H1 (cell line): ENCODE results near the gene LRRC42. TPM values are rescaled to one million over a fixed set of nuclear protein-coding genes. Genes with fewer than 3 reads are reported as not detected.

ENCODE experiments used
- CTCF ChIA-PET: fragments of 300-600 bp; sonication (Branson Sonifier 250); formaldehyde crosslinking; loops from one replicate; lab custom pipeline; 2021; ENCODE audit not compliant: partially characterized antibody; lab: Charles Lee
- POLR2A ChIA-PET: fragments of 300-600 bp; sonication (Branson Sonifier 250); formaldehyde crosslinking; loops from one replicate; lab custom pipeline; 2021; ENCODE audit warnings: inconsistent platforms; ENCODE audit not compliant: partially characterized antibody; lab: Charles Lee
- DNase-seq, 2 experiments: peaks; one replicate each; pipeline versions ENCODE4 v3.0.0 to v3.0.0-alpha.2; 2010 to 2022; ENCODE audit warnings: low spot score in 2 of 2, low read depth in 1 of 2, mixed read lengths in 1 of 2
- FAIRE-seq: peaks from 2 replicates; lab custom pipeline; 2011; peaks lifted over from hg19 to GRCh38; lab: Jason Lieb, UNC
- H2AFZ ChIP-seq: 2 replicates; pipeline ENCODE4 v1.8.1; 2012; ENCODE audit warnings: low read length, inconsistent platforms
- H2AK5ac ChIP-seq: 2 replicates; pipeline ENCODE4 v1.6.1; 2013; ENCODE audit warnings: low read depth, low read length
- H2BK120ac ChIP-seq: replicated peaks from 2 replicates; pipeline ENCODE3; 2013; ENCODE audit warnings: low read depth, low read length, inconsistent platforms
- H2BK12ac ChIP-seq: 2 replicates; pipeline ENCODE4 v1.6.1; 2013; ENCODE audit warnings: low read depth, low read length
- H2BK15ac ChIP-seq: 2 replicates; pipeline ENCODE4 v1.6.1; 2013; ENCODE audit warnings: low read length
- H2BK20ac ChIP-seq: 2 replicates; pipeline ENCODE4 v1.6.1; 2013; ENCODE audit warnings: low read length
- H2BK5ac ChIP-seq: 2 replicates; pipeline ENCODE4 v1.6.1; 2013; ENCODE audit warnings: low read depth, low read length
- H3K14ac ChIP-seq: 2 replicates; pipeline ENCODE4 v1.6.1; 2013; ENCODE audit warnings: inconsistent platforms; ENCODE audit not compliant: insufficient read length
- H3K18ac ChIP-seq: 2 replicates; pipeline ENCODE4 v1.6.1; 2013; ENCODE audit warnings: low read length; ENCODE audit errors: extremely low read depth
- H3K23ac ChIP-seq: 2 replicates; pipeline ENCODE4 v1.6.1; 2013; ENCODE audit warnings: inconsistent platforms; ENCODE audit not compliant: insufficient read length
- H3K23me2 ChIP-seq: 2 replicates; pipeline ENCODE4 v1.6.1; 2013; ENCODE audit warnings: low read depth, low read length
- H3K27ac ChIP-seq: 2 replicates; pipeline ENCODE4 v1.6.1; 2011; ENCODE audit warnings: low read depth, low read length, inconsistent platforms
- H3K27me3 ChIP-seq, 4 experiments: replicated peaks in 1 of 4; 1 replicate in 1 of 4; 2 replicates in 3 of 4; pipeline versions ENCODE4 v1.6.1 to v1.8.1; 2011 to 2013; ENCODE audit warnings: low read length in 3 of 4, mild to moderate bottlenecking in 3 of 4, inconsistent platforms in 2 of 4, mixed read lengths in 2 of 4, moderate library complexity in 1 of 4; ENCODE audit not compliant: control insufficient read depth in 3 of 4, insufficient read depth in 3 of 4; ENCODE audit errors: extremely low read depth in 1 of 4
- H3K36me3 ChIP-seq, 4 experiments: 2 replicates each; pipeline versions ENCODE4 v1.6.1 to v1.8.1; 2011 to 2013; ENCODE audit warnings: mild to moderate bottlenecking in 4 of 4, low read length in 3 of 4, moderate library complexity in 2 of 4, control low read depth in 1 of 4, inconsistent platforms in 1 of 4; ENCODE audit not compliant: insufficient read depth in 4 of 4, control insufficient read depth in 2 of 4
- H3K4ac ChIP-seq: replicated peaks from 2 replicates; pipeline ENCODE3; 2013; ENCODE audit warnings: low read length, low read depth, mixed read lengths, inconsistent platforms; ENCODE audit not compliant: insufficient read length
- H3K4me1 ChIP-seq, 4 experiments: replicated peaks in 1 of 4; 1 replicate in 1 of 4; 2 replicates in 3 of 4; pipeline versions ENCODE4 v1.6.1 to v1.8.1; 2011 to 2013; ENCODE audit warnings: low read length in 3 of 4, inconsistent platforms in 2 of 4, mixed read lengths in 1 of 4; ENCODE audit not compliant: insufficient read depth in 4 of 4, control insufficient read depth in 3 of 4
- H3K4me2 ChIP-seq, 2 experiments: 2 replicates each; pipeline versions ENCODE4 v1.6.1 to v1.8.1; 2011 to 2013; ENCODE audit warnings: low read depth in 2 of 2, low read length in 2 of 2, control low read depth in 1 of 2, inconsistent platforms in 1 of 2, mild to moderate bottlenecking in 1 of 2; ENCODE audit not compliant: insufficient read depth in 1 of 2
- H3K4me3 ChIP-seq, 4 experiments: fragments of 200-600, 300-600 bp in 1 of 4; sonication (generic), shearing (Covaris generic), sonication (Bioruptor Twin) in 1 of 4; 2 replicates each; pipeline versions ENCODE4 v1.5.1 to v1.8.1; 2011 to 2016; ENCODE audit warnings: low read length in 4 of 4, low read depth in 3 of 4, control low read depth in 2 of 4, inconsistent platforms in 2 of 4, mild to moderate bottlenecking in 2 of 4, mixed read lengths in 1 of 4, moderate library complexity in 1 of 4; ENCODE audit not compliant: insufficient read depth in 2 of 4; ENCODE audit errors: extremely low read depth in 1 of 4
- H3K56ac ChIP-seq: replicated peaks from 2 replicates; pipeline ENCODE3; 2013; ENCODE audit warnings: low read depth, mild to moderate bottlenecking, mixed read lengths, low read length, inconsistent platforms; ENCODE audit not compliant: insufficient read length
- H3K79me1 ChIP-seq: 2 replicates; pipeline ENCODE4 v1.6.1; 2013; ENCODE audit warnings: low read depth, low read length, control low read depth
- H3K79me2 ChIP-seq, 2 experiments: 2 replicates each; pipeline versions ENCODE4 v1.6.1 to v1.8.1; 2012 to 2013; ENCODE audit warnings: low read length in 2 of 2, mild to moderate bottlenecking in 2 of 2, inconsistent platforms in 1 of 2; ENCODE audit not compliant: insufficient read depth in 2 of 2, control insufficient read depth in 1 of 2
- H3K9ac ChIP-seq, 4 experiments: replicated peaks in 1 of 4; 1 replicate in 1 of 4; 2 replicates in 3 of 4; pipeline versions ENCODE4 v1.6.1 to v1.8.1; 2011 to 2013; ENCODE audit warnings: low read depth in 3 of 4, low read length in 3 of 4, control low read depth in 2 of 4, mild to moderate bottlenecking in 2 of 4, moderate library complexity in 2 of 4, inconsistent platforms in 1 of 4; ENCODE audit errors: extremely low read depth in 1 of 4
- H3K9me3 ChIP-seq, 2 experiments: 2 replicates each; pipeline versions ENCODE4 v1.6.1 to v1.8.1; 2012 to 2013; ENCODE audit warnings: mild to moderate bottlenecking in 2 of 2, moderate library complexity in 2 of 2, control low read depth in 1 of 2, inconsistent platforms in 1 of 2, low read depth in 1 of 2, low read length in 1 of 2, mixed read lengths in 1 of 2; ENCODE audit not compliant: insufficient read depth in 2 of 2
- H4K20me1 ChIP-seq, 2 experiments: replicated peaks in 1 of 2; 2 replicates each; pipeline versions ENCODE3 to v1.8.1; 2011 to 2013; ENCODE audit warnings: inconsistent platforms in 2 of 2, low read length in 2 of 2, mild to moderate bottlenecking in 1 of 2; ENCODE audit not compliant: insufficient read depth in 2 of 2, control insufficient read depth in 1 of 2
- H4K5ac ChIP-seq: 2 replicates; pipeline ENCODE4 v1.6.1; 2013; ENCODE audit warnings: low read length, low read depth, mixed read lengths, inconsistent platforms; ENCODE audit not compliant: insufficient read length
- H4K8ac ChIP-seq: 2 replicates; pipeline ENCODE4 v1.8.0; 2013; ENCODE audit warnings: mild to moderate bottlenecking, moderate library complexity, low read length, inconsistent platforms; ENCODE audit not compliant: insufficient read depth; ENCODE audit errors: extremely low read depth
- H4K91ac ChIP-seq: replicated peaks from 2 replicates; pipeline ENCODE3; 2013; ENCODE audit warnings: low read length, mixed read lengths, inconsistent platforms; ENCODE audit not compliant: insufficient read length
- CHD2 ChIP-seq: IDR thresholded peaks from 2 replicates; pipeline ENCODE4 v1.6.1; 2012; ENCODE audit warnings: low read length, improper control_type of control experiment
- CREB1 ChIP-seq: IDR thresholded peaks from 2 replicates; pipeline ENCODE4 v1.6.1; 2012; ENCODE audit warnings: inconsistent platforms
- CTBP2 ChIP-seq: IDR thresholded peaks from 2 replicates; pipeline ENCODE4 v1.7.0; 2011; ENCODE audit warnings: borderline replicate concordance, mild to moderate bottlenecking, moderate library complexity, mixed read lengths, low read length; ENCODE audit not compliant: insufficient read depth, insufficient read length
- EZH2 ChIP-seq: fragments of 200-600 bp; sonication (generic); IDR thresholded peaks from 2 replicates; pipeline ENCODE4 v1.7.1; 2012; ENCODE audit warnings: low read depth, mild to moderate bottlenecking, moderate library complexity, low read length, inconsistent platforms; ENCODE audit not compliant: severe bottlenecking
- HDAC6 ChIP-seq: IDR thresholded peaks from one replicate; pipeline ENCODE4 v1.7.1; 2012; ENCODE audit warnings: low read depth, mild to moderate bottlenecking, inconsistent platforms, low read length, moderate library complexity
- POLR2A ChIP-seq, 2 experiments: IDR thresholded peaks; 1 replicate in 1 of 2; 2 replicates in 1 of 2; pipeline ENCODE4 v1.6.1; 2011; ENCODE audit warnings: low read depth in 2 of 2, low read length in 2 of 2, mild to moderate bottlenecking in 2 of 2; ENCODE audit errors: control extremely low read depth in 1 of 2
- RNF2 ChIP-seq: fragments of 200-900, 300-1000 bp; sonication (generic); IDR thresholded peaks from 2 replicates; pipeline ENCODE4 v1.7.1; 2016; ENCODE audit warnings: borderline replicate concordance, low read depth, mild to moderate bottlenecking, antibody characterized with exemption, low read length; ENCODE audit not compliant: poor library complexity, severe bottlenecking; ENCODE audit errors: missing control alignments
- SAP30 ChIP-seq: fragments of 300-600 bp; sonication (generic); IDR thresholded peaks from 2 replicates; pipeline ENCODE4 v1.7.1; 2012; ENCODE audit warnings: low read length, moderate library complexity, mild to moderate bottlenecking, inconsistent platforms; ENCODE audit not compliant: insufficient read depth, insufficient replicate concordance
- SIRT6 ChIP-seq: IDR thresholded peaks from one replicate; pipeline ENCODE4 v1.7.1; 2012; ENCODE audit warnings: low read length, inconsistent platforms
- SP4 ChIP-seq: IDR thresholded peaks from 2 replicates; pipeline ENCODE4 v1.6.1; 2012; ENCODE audit warnings: low read length, inconsistent platforms
- TAF1 ChIP-seq: IDR thresholded peaks from 2 replicates; pipeline ENCODE4 v1.6.1; 2011; ENCODE audit warnings: mild to moderate bottlenecking, low read depth, low read length
- TAF7 ChIP-seq: optimal IDR thresholded peaks from 2 replicates; pipeline ENCODE3; 2011; ENCODE audit warnings: low read depth, mild to moderate bottlenecking, inconsistent platforms, low read length, moderate library complexity, borderline replicate concordance
- YY1 ChIP-seq: IDR thresholded peaks from 2 replicates; pipeline ENCODE4 v1.6.1; 2011; ENCODE audit warnings: low read depth, mild to moderate bottlenecking, low read length
- WGBS, 2 experiments: shearing (Covaris generic) in 1 of 2; methylation state at CpG; one replicate each; pipeline versions ENCODE4 v1.1.6 to v1.1.7; 2013 to 2015; ENCODE audit warnings: low lambda C conversion rate in 2 of 2, mixed read lengths in 2 of 2, inconsistent platforms in 1 of 2, low coverage in 1 of 2, missing lambda C conversion rate in 1 of 2; ENCODE audit not compliant: insufficient replicate concordance in 2 of 2, insufficient coverage in 1 of 2, insufficient read length in 1 of 2; ENCODE audit errors: extremely low coverage in 1 of 2, missing lambda C conversion rate in 1 of 2; 5-methylcytosine and 5-hydroxymethylcytosine counted together
- polyA plus RNA-seq, 7 experiments: library from polyadenylated mRNA; depleted of rRNA in 3 of 7; stranded (reverse) in 5 of 7; unstranded in 2 of 7; fragments of >200 nt in 5 of 7; fragments of 200-250 nt in 2 of 7; gene quantifications; 1 replicate in 5 of 7; 2 replicates in 1 of 7; 4 replicates in 1 of 7; pipeline versions ENCODE4 v1.2.1 to v1.2.3, GENCODE V29; 2011 to 2013; ENCODE audit warnings: missing spikeins in 2 of 7, mixed read lengths in 2 of 7
- total RNA-seq: library from RNA; stranded (reverse); fragmentation: NEBNext Ultra II Directional; extraction: Animal tissue kit (Norgen Biotek cat#: 25700); gene quantifications from 2 replicates; pipeline ENCODE4 v1.2.1, GENCODE V29; 2021

Gene LRRC42
- total and polyA plus RNA-seq, 2 of the 8 experiments (the other 6 are each of a cell fraction or from before 2014, with no cell fraction given) = 38.2 to 54.1 TPM

DNA sequence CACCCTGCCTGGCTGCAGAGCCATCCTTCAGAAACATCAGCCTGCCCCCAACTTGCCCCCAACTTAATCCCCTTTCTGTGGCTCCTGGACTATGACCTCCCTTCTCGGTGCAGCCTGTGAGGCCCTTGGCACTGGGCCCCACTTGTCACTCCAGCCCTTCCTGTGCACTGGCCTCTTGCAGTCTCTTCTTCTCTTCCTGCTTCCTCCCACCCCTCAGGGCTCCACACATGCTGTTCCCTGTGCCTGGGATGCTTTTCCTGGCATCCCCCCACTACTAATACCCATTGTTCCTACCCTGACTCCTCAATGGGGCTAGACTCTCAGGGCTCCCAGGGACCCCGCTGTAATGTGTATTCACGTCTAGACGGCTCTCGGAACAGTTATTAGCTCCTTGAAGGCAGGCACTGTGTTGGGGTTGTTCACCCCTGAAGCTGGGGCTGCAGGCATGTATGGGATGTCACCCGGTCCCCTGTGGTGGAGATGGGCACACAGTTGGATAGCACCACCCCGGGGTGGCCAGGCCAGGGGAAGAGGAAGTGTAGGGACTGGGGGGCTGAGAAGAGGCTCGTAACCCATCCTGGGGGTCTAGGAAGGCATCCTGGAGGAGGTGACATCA lies 67.4 kb downstream of the LRRC42 start:
- no peak overlapping the region for H3K9ac ChIP-seq
- ChIA-PET POLR2A (no interaction called here), CTCF (interaction anchor here (1.3 kb wide), 1 partner anchor 34 kb away, joined by 5 read pairs; no protein-coding TSS in a partner anchor)
- no peak overlapping the region for H2AFZ ChIP-seq
- no peak overlapping the region for H4K91ac ChIP-seq
- peak in 1 of 2 experiments; percentile 43 for DNase-seq
- no peak overlapping the region for H2BK15ac ChIP-seq
- no peak overlapping the region for H3K4me3 ChIP-seq
- no peak overlapping the region for H3K4ac ChIP-seq
- 94% methylated on average over 8 of the region's 8 CpGs; no CpG with 5 or more reads in 1 of the 2 experiments for WGBS, 2 experiments
- H3K27ac ChIP-seq = no peak overlapping the region
- H2BK20ac ChIP-seq = no peak overlapping the region
- peak overlapping the region; percentile 41; the same call in 1 of the 2 replicates for H4K8ac ChIP-seq
- FAIRE-seq = no peak
- no peaks in the 10 kb centered on the region for H3K23me2 ChIP-seq
- no peaks in the 10 kb centered on the region for H3K9me3 ChIP-seq
- H4K5ac ChIP-seq = no peak overlapping the region
- no peaks in the 10 kb centered on the region for H3K79me1 ChIP-seq
- H4K20me1 ChIP-seq = no peaks in the 10 kb centered on the region
- H3K36me3 ChIP-seq = no peaks in the 10 kb centered on the region
- H2BK120ac ChIP-seq = no peak overlapping the region
- no peak overlapping the region for H3K14ac ChIP-seq
- H2BK5ac ChIP-seq = no peak overlapping the region
- H3K4me2 ChIP-seq = no peak overlapping the region
- H2BK12ac ChIP-seq = no peak overlapping the region
- H2AK5ac ChIP-seq = no peak overlapping the region
- H3K27me3 ChIP-seq = no peaks in the 10 kb centered on the region
- no peak for TF ChIP-seq EZH2
- TF ChIP-seq YY1 = no peak
- no peak for TF ChIP-seq CTBP2
- no peak for TF ChIP-seq SIRT6
- TF ChIP-seq HDAC6 = no peak
- TF ChIP-seq CREB1 = no peak
- TF ChIP-seq TAF1 = no peak
- no peak for TF ChIP-seq RNF2
- no peak for TF ChIP-seq POLR2A (IDR thresholded peaks at IDR 0.05; ENCODE audit: control extremely low read depth in 1 of 2, low read depth in 2 of 2, low read length in 2 of 2)
- TF ChIP-seq SAP30 = no peak
- TF ChIP-seq CHD2 = no peak
- no peak for TF ChIP-seq TAF7
- no peak for TF ChIP-seq SP4
- no peak overlapping the region for H3K18ac ChIP-seq
- H3K79me2 ChIP-seq = no peaks in the 10 kb centered on the region
- no peak overlapping the region for H3K56ac ChIP-seq
- H3K4me1 ChIP-seq = peaks cover 0 to 3% (median 0%) of the 10 kb centered on the region in 4 experiments; a peak in 1 of 7 replicates
- no peak overlapping the region for H3K23ac ChIP-seq
